BE2C (cell line): Measurements from ENCODE around the gene TBCEL.

Experiments
- DNase-seq: peaks from one replicate; pipeline ENCODE4 v3.0.0-alpha.2; 2020
- H3K27me3 ChIP-seq: fragments of 250-450 bp; sonication (Bioruptor Pico); 2 replicates; pipeline ENCODE4 v1.5.1; 2020; ENCODE audit warnings: mild to moderate bottlenecking
- H3K36me3 ChIP-seq: fragments of 250-450 bp; sonication (Bioruptor Pico); 2 replicates; pipeline ENCODE4 v1.5.1; 2020; ENCODE audit warnings: mild to moderate bottlenecking
- H3K4me1 ChIP-seq: fragments of 250-450 bp; sonication (Bioruptor Pico); 2 replicates; pipeline ENCODE4 v1.5.1; 2020
- H3K4me3 ChIP-seq: 2 replicates; pipeline ENCODE4 v1.5.1; 2011; ENCODE audit warnings: low read depth, low read length
- H3K9me3 ChIP-seq: fragments of 250-450 bp; sonication (Bioruptor Pico); 2 replicates; pipeline ENCODE4 v1.5.1; 2020
- TF ChIP-seq, protein P1 (sequence below): IDR thresholded peaks from 2 replicates; pipeline ENCODE4 v1.5.1; 2012; ENCODE audit warnings: mild to moderate bottlenecking, low read depth, low read length

Gene TBCEL

DNA sequence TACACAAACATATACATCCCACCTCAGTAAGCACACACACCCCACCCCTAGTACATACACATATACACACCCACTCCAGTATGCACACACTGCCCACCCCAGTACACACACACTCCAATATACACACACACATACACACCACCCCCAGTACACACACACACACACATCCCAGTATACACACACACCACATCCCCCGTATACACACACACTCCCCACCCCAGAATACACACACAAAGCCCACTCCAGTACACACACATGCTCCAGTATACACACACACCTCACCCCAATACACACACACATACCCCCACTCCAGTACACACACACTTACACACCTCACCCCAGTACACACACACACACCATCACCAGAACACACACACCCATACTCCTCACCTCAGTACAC lies 84.5 kb downstream of the TBCEL start:
- no peak overlapping the region for H3K4me3 ChIP-seq
- H3K27me3 ChIP-seq, result no peaks in the 10 kb centered on the region
- no peaks in the 10 kb centered on the region for H3K9me3 ChIP-seq
- no peak for DNase-seq
- no peaks in the 10 kb centered on the region for H3K36me3 ChIP-seq
- TF ChIP-seq, protein P1, sequence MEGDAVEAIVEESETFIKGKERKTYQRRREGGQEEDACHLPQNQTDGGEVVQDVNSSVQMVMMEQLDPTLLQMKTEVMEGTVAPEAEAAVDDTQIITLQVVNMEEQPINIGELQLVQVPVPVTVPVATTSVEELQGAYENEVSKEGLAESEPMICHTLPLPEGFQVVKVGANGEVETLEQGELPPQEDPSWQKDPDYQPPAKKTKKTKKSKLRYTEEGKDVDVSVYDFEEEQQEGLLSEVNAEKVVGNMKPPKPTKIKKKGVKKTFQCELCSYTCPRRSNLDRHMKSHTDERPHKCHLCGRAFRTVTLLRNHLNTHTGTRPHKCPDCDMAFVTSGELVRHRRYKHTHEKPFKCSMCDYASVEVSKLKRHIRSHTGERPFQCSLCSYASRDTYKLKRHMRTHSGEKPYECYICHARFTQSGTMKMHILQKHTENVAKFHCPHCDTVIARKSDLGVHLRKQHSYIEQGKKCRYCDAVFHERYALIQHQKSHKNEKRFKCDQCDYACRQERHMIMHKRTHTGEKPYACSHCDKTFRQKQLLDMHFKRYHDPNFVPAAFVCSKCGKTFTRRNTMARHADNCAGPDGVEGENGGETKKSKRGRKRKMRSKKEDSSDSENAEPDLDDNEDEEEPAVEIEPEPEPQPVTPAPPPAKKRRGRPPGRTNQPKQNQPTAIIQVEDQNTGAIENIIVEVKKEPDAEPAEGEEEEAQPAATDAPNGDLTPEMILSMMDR, result no peak
- no peaks in the 10 kb centered on the region for H3K4me1 ChIP-seq

DNA sequence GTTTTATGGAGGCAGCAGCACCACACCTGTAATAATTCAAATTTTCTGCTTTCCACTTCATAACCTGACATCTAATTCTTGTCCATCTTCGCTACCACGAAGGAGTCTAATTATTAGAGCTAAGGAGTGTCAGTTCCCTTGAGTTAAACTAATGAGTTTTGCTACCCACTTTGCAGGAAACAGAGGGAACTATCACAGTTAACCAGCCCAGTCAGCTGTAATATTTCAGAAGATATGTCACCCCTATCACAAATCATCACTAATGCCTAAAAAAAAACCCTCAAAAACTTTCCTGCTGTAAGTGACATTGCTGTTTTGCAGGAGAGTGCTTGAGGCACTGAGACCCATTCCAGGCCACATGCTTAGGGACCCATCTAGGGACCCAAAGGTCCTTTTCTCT lies 85.6 kb downstream of the TBCEL start:
- H3K27me3 ChIP-seq, result no peaks in the 10 kb centered on the region
- H3K9me3 ChIP-seq, result no peaks in the 10 kb centered on the region
- no peak overlapping the region for H3K4me3 ChIP-seq
- no peaks in the 10 kb centered on the region for H3K36me3 ChIP-seq
- no peak for DNase-seq
- TF ChIP-seq, protein P1, result no peak
- no peaks in the 10 kb centered on the region for H3K4me1 ChIP-seq

DNA sequence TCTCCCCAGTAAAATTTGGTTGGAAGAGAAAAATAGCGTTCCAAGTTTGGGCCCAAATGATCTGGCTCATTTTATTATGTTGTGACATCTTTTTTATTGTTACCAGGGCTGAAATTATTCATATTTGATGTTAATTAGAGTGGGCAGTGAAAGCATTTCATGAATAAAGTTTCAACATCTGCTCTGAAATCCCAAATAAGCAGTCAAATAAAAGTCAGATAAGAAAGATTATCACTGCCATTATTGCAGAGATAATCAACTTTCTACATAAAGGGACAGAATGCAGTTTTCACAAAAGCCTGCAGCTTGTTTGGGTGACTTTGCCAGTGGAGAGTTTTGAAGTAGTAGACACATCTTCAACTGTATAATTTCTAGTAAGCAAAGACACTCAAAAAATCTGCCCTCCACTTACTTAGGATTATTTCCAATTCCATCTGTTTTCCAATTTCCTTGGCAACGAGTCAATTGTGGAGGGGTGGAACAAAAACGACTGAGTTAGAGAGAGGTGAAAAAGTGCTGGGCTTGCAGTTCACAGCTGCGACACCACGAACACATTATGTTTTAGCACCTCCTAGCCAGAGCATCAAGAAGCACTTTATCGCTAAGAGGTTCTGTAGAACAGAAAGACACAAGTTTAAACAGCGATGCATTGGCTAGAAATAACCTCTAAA lies 86.1 kb downstream of the TBCEL start:
- DNase-seq, result no peak
- Histone ChIP-seq H3K4me1 (no peaks in the 10 kb centered on the region), H3K27me3 (no peaks in the 10 kb centered on the region), H3K9me3 (no peaks in the 10 kb centered on the region), H3K36me3 (no peaks in the 10 kb centered on the region), H3K4me3 (no peak overlapping the region)
- TF ChIP-seq, protein P1, result no peak

DNA sequence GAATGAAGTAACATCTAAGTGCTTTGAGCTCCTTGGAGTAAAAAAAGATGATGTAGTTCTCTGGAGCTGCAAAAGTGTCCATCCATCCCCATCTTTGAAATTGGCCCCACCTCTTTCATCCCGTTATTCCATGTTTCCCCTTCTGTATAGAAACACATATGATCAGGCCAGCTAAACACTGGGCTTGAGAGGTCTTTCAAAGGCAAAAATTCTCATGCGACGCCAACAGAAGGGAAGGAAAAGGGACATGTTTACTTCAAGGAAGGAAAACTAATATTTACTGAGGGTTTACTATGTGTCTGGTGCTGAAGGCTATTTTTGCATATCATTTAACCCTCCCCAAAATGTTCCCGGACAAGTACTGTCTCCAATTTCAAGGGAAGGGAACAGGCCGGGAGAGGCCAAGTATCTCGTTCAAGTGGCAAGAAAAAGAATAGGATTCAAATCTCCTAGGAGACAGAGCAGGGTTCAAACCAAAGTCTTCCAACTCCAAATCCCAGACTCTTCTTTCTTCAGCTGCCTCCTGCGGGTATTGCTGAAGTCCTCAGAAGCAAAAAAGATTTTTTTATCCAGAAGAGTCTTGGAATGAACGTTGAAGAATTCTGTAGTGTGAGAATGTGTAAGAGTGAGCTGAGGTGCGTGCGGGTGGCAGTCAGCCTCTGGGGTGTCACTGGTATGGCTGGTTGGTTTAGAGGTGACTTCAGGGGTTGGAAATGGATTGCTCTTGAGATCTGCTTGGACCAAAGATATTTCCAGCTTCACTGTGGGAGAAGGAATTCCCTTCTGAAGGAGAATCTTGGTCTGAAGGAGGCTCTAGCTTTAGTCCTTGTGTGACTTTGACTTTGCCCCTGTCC lies 87.2 kb downstream of the TBCEL start:
- Histone ChIP-seq H3K36me3 (no peaks in the 10 kb centered on the region), H3K4me3 (no peak overlapping the region), H3K9me3 (no peaks in the 10 kb centered on the region), H3K27me3 (no peaks in the 10 kb centered on the region), H3K4me1 (no peaks in the 10 kb centered on the region)
- TF ChIP-seq, protein P1, result no peak
- DNase-seq, result no peak

DNA sequence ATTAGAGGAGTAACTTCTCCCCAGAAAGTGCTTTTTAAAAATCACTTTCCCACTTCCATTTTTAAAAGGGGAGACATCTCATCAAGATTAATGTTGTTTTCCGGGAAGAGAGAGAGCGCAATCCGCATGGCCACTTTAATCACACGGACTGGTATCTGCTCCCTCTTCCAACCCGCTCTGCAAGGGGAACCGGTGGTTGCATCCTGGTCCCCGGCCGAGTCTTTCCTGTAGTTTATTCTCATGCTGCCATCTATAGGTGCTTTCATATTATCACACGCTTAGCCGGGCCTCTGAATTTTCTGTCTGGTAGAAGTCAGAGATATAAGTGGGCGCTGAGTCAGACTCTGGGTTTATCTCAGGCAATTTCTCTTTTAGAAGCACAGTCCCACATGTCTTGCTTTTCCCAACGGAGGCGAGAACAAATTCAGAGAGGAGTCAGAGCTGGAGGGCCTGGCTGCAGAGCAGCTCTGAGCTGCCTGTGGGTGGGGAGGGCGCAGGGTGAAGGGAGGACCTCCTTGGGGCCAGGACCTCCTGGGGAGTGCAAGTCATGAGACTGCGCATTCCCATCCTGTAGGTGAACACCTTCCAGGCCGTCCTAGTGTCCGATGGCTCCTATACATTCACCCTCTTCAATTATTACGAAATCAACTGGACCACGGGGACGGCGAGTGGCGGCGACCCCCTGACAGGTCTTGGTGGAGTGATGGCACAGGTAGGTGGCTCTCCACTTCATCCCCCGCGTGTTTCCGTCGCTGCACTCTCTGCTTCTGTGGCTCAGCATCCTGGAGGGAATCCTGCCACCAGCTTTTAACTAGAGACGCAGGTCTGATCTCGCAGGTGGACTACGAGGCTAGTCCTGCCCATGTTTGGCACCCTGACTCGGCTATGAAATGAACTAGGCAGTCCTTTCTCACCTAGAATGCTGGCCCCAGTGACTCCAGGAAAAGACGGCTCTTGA lies 88.9 kb downstream of the TBCEL start:
- TF ChIP-seq, protein P1, result peak; percentile 78
- no peaks in the 10 kb centered on the region for H3K9me3 ChIP-seq
- no peaks in the 10 kb centered on the region for H3K36me3 ChIP-seq
- H3K4me1 ChIP-seq, result no peaks in the 10 kb centered on the region
- peak; percentile 81 for DNase-seq
- no peaks in the 10 kb centered on the region for H3K27me3 ChIP-seq
- peak overlapping the region; percentile 43 for H3K4me3 ChIP-seq
